ENCODE measurements around the gene TMEM212.

The TMEM212 gene

GRCh38 chr3:171860830-171861535 is 17.8 kb downstream of the TMEM212 start:
- no peak for DNase-seq (ENCODE audit: low spot score)

- DNase-seq (ENCODE audit: low spot score), result no peak
Observed at GRCh38 chr3:171862392-171862791, 19.2 kb downstream of the TMEM212 start.

GRCh38 chr3:171862993-171863521 is 19.9 kb downstream of the TMEM212 start:
- no peak for DNase-seq (ENCODE audit: low spot score)

- no peak for DNase-seq (ENCODE audit: low spot score)
Observed at GRCh38 chr3:171863920-171864319, 20.8 kb downstream of the TMEM212 start.

- no peak for DNase-seq (ENCODE audit: low spot score)
Observed at GRCh38 chr3:171865191-171865865, 22.2 kb downstream of the TMEM212 start.

- peak; percentile 35 for DNase-seq (ENCODE audit: low spot score)
Observed at GRCh38 chr3:171867981-171868380, 24.8 kb downstream of the TMEM212 start.

- no peak for DNase-seq (ENCODE audit: low spot score)
Observed at GRCh38 chr3:171871392-171872274, 28.5 kb downstream of the TMEM212 start.

- no peak for DNase-seq (ENCODE audit: low spot score)
Observed at GRCh38 chr3:171873580-171873979, 30.4 kb downstream of the TMEM212 start.

- peak; percentile 54 for DNase-seq (ENCODE audit: low spot score)
Observed at GRCh38 chr3:171874251-171874681, 31.1 kb downstream of the TMEM212 start.

GRCh38 chr3:171874879-171875278 is 31.7 kb downstream of the TMEM212 start:
- no peak for DNase-seq (ENCODE audit: low spot score)

- no peak for DNase-seq (ENCODE audit: low spot score)
Observed at GRCh38 chr3:171875923-171876412, 32.8 kb downstream of the TMEM212 start.

- no peak for DNase-seq (ENCODE audit: low spot score)
Observed at GRCh38 chr3:171876680-171877147, 33.6 kb downstream of the TMEM212 start.

- DNase-seq (ENCODE audit: low spot score), result peak; percentile 28
Observed at GRCh38 chr3:171878461-171879225, 35.5 kb downstream of the TMEM212 start.

- DNase-seq (ENCODE audit: low spot score), result no peak
Observed at GRCh38 chr3:171879472-171879871, 36.3 kb downstream of the TMEM212 start.

GRCh38 chr3:171880101-171880870 is 37.1 kb downstream of the TMEM212 start:
- DNase-seq (ENCODE audit: low spot score), result no peak

- DNase-seq (ENCODE audit: low spot score), result no peak
Observed at GRCh38 chr3:171881251-171881650, 38.1 kb downstream of the TMEM212 start.

- DNase-seq (ENCODE audit: low spot score), result no peak
Observed at GRCh38 chr3:171883257-171883892, 40.2 kb downstream of the TMEM212 start.

- no peak for DNase-seq (ENCODE audit: low spot score)
Observed at GRCh38 chr3:171883893-171884279, 40.7 kb downstream of the TMEM212 start.

- no peak for DNase-seq (ENCODE audit: low spot score)
Observed at GRCh38 chr3:171888466-171888865, 45.3 kb downstream of the TMEM212 start.

- DNase-seq (ENCODE audit: low spot score), result no peak
Observed at GRCh38 chr3:171890398-171890797, 47.2 kb downstream of the TMEM212 start.
